Stimulated activated CD4-positive, alpha-beta T cell treated with anti-CD3 and anti-CD28 coated beads, Interleukin-15, amount 100 ng/mL, for 1 hour (primary cell): Measurements from ENCODE around the gene TOMM5.
"Not testable (repeated sequence)": the region's sequence is repeated elsewhere in the genome, so short reads cannot be mapped to it uniquely, and the experiment has no call there.

Experiments used
- DNase-seq, 2 donors: peaks; one replicate each; pipeline ENCODE4 v3.0.0-alpha.2; 2020; ENCODE audit warnings: low read depth in 1 of 2, low spot score in 1 of 2

Gene TOMM5

GRCh38 chr9:37611961-37612360 lies 19.6 kb upstream of the TOMM5 start:
- no peak for DNase-seq

GRCh38 chr9:37611014-37611413 lies 18.6 kb upstream of the TOMM5 start:
- DNase-seq, result no peak

- DNase-seq, result no peak
Measured at GRCh38 chr9:37609735-37610397, 17.5 kb upstream of the TOMM5 start.

GRCh38 chr9:37608250-37608649 lies 15.9 kb upstream of the TOMM5 start:
- DNase-seq, result no peak

GRCh38 chr9:37604296-37604695 lies 11.9 kb upstream of the TOMM5 start:
- DNase-seq, result no peak

- no peak for DNase-seq
Measured at GRCh38 chr9:37602817-37603216, 10.4 kb upstream of the TOMM5 start.

- DNase-seq, result not testable (repeated sequence)
Measured at GRCh38 chr9:37602061-37602460, 9.7 kb upstream of the TOMM5 start.

GRCh38 chr9:37596504-37596903 lies 4.1 kb upstream of the TOMM5 start:
- DNase-seq, result no peak

- DNase-seq, result no peak
Measured at GRCh38 chr9:37593883-37594448, 1.6 kb upstream of the TOMM5 start.

GRCh38 chr9:37587521-37587920 lies 4.9 kb downstream of the TOMM5 start:
- no peak for DNase-seq

GRCh38 chr9:37583522-37584121 lies 8.8 kb downstream of the TOMM5 start:
- DNase-seq, result no peak

- DNase-seq, result no peak
Measured at GRCh38 chr9:37582548-37583157, 9.7 kb downstream of the TOMM5 start.

- DNase-seq, result peak; percentile 5 to 11
Measured at GRCh38 chr9:37575921-37576721, 16.3 kb downstream of the TOMM5 start, which contains the start of gene FBXO10. Gene FBXO10 (minus strand): TSS chr9:37576380. CDS start chr9:37541768, 34,612 bp downstream.

- DNase-seq, result no peak
Measured at GRCh38 chr9:37575511-37575914, 16.9 kb downstream of the TOMM5 start.

GRCh38 chr9:37575001-37575400 lies 17.4 kb downstream of the TOMM5 start:
- no peak for DNase-seq

- DNase-seq, result no peak
Measured at GRCh38 chr9:37574241-37574721, 18.1 kb downstream of the TOMM5 start.

GRCh38 chr9:37571282-37571681 lies 21.1 kb downstream of the TOMM5 start:
- no peak for DNase-seq

GRCh38 chr9:37566716-37567115 lies 25.7 kb downstream of the TOMM5 start:
- DNase-seq, result no peak

GRCh38 chr9:37565661-37566618 lies 26.5 kb downstream of the TOMM5 start:
- DNase-seq, result no peak

GRCh38 chr9:37564916-37565315 lies 27.5 kb downstream of the TOMM5 start:
- no peak for DNase-seq
